Jurkat, Clone E6-1 (cell line): Measurements from ENCODE around the gene ATOSB.

Experiments
- DNase-seq: peaks from one replicate; pipeline ENCODE4 v3.0.0-alpha.2; 2011; ENCODE audit warnings: low read depth, low spot score
- H3K4me3 ChIP-seq: 2 replicates; pipeline ENCODE4 v1.5.1; 2011; ENCODE audit warnings: mild to moderate bottlenecking, low read length, control low read depth, moderate library complexity

The ATOSB gene

GRCh38 chr9:35067056-35067455 is 48.6 kb downstream of the ATOSB start:
- no peak overlapping the region for H3K4me3 ChIP-seq
- DNase-seq: no peak

DNA sequence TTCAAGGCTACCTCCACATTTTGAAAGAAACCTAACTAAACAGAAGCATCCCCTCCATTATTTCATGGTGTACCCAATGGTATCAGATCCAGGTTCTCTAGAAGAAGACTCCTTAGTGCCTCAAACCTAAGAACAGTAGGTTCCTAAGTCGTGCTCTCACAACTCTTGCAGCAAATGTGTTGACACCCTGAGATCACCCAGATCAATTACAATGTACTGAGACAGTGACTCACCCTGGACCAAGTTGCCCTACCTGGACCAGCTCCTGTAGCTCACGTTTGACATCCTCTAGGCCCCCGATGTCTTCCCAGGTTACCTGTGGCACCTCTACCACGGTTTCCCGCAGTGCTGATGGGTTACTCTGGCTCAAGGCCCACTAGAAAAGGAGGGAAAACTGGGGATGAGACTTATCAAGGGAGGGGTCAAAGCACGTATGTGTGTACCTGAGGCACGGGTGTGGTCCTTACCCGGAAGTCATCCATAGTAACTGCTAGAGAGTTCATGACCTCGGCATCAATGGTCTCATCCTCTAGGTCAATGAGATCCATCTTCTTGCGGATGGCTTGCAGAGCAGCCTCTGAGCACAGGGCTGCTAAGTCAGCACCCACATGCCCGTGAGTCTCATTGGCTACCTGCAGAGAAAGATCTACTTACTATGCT is 55.0 kb downstream of the ATOSB start:
- no peak for DNase-seq
- H3K4me3 ChIP-seq: no peak overlapping the region

- DNase-seq: no peak
- H3K4me3 ChIP-seq: no peak overlapping the region
Measured at GRCh38 chr9:35059438-35059837, 56.2 kb downstream of the ATOSB start.

- no peak for DNase-seq
- no peak overlapping the region for H3K4me3 ChIP-seq
Measured at GRCh38 chr9:35057271-35057620, 58.4 kb downstream of the ATOSB start.

DNA sequence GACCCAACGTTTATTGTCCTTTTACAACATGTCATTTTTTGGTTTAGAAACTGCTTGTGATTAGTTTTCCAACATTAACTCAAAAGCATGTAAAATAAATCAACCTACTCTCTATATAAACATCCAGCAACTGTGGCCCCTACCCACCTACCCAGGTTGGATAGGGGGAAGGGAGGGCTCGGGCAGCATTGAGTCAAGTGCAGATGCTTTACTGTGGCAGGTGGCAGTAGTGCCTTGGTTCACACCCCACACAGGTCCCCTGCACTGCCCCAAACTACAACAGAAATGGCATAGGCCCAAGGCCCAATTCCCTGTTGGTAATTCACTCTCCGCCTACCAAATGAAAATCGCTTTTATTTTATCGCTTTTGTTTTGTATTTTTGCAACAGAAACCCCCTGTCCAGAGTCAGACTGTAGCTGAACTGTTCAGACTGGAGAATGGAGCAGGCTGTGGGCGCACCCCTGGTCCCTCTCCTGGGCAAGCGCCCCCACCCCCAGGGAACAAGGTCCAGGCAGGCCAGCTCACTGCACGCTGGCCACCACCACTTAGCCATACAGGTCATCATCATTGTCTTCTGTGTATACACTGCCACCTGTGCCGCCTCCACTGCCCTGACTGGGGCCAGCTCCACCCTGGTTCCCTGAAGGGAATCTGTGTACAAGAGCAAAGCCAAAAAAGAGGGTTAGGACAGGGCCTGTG is 58.9 kb downstream of the ATOSB start:
- DNase-seq: no peak
- no peak overlapping the region for H3K4me3 ChIP-seq

- H3K4me3 ChIP-seq: no peak overlapping the region
- no peak for DNase-seq
Measured at GRCh38 chr9:35054871-35055644, 60.6 kb downstream of the ATOSB start.

GRCh38 chr9:35054185-35054835 is 61.4 kb downstream of the ATOSB start:
- no peak for DNase-seq

More at GRCh38 chr9:35054185-35054835, 61.4 kb downstream of the ATOSB start:
- no peak overlapping the region for H3K4me3 ChIP-seq
